IPS-NIHi11 (cell line): ENCODE results near the gene SEC16A.

Experiments
- DNase-seq: peaks from one replicate; pipeline ENCODE4 v3.0.0; 2012; ENCODE audit warnings: mixed read lengths, low spot score

SEC16A gene

GRCh38 chr9:136400038-136400834 lies 82.6 kb downstream of the SEC16A start, which contains the start of gene SNAPC4:
SNAPC4 (minus strand) TSS chr9:136400170; CDS start chr9:136398428, 1,742 bp downstream.
- DNase-seq: peak; percentile 100

GRCh38 chr9:136399176-136400037 lies 83.4 kb downstream of the SEC16A start:
- DNase-seq: peak; percentile 50

- DNase-seq: no peak
Measured at GRCh38 chr9:136398286-136398685, 84.6 kb downstream of the SEC16A start.

GRCh38 chr9:136397643-136398042 lies 85.2 kb downstream of the SEC16A start:
- DNase-seq: no peak

- no peak for DNase-seq
Measured at GRCh38 chr9:136396219-136396515, 86.7 kb downstream of the SEC16A start.

- DNase-seq: no peak
Measured at GRCh38 chr9:136395345-136396218, 87.3 kb downstream of the SEC16A start.

- DNase-seq: no peak
Measured at GRCh38 chr9:136395020-136395340, 87.9 kb downstream of the SEC16A start.

- no peak for DNase-seq
Measured at GRCh38 chr9:136394312-136395019, 88.4 kb downstream of the SEC16A start.

GRCh38 chr9:136393531-136393930 lies 89.3 kb downstream of the SEC16A start:
- DNase-seq: no peak

- DNase-seq: no peak
Measured at GRCh38 chr9:136392538-136393449, 90.0 kb downstream of the SEC16A start.

- no peak for DNase-seq
Measured at GRCh38 chr9:136391737-136392537, 90.9 kb downstream of the SEC16A start.
